Measurements from ENCODE around the gene ERN1.

DNA sequence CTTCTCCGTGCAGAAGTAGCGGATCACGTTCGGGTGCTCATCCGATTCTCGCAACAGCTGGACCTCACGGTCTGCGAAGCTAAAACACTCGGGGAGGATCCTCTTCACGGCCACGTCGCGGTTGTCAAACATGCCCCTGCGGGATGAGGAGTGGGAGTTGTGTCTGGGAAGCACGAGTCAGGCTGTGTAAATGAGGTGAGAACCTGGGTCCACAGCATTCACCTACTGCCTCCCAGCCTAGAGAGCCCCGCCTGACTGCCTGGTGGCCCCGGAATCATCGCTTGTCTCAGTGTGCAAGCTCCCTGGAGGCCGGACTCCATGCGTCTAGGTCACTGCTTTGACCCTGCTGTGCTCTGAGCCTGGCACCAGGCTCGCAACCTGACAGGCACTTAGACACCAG is 75.6 kb downstream of the ERN1 start:
- TF ChIP-seq, protein P1, sequence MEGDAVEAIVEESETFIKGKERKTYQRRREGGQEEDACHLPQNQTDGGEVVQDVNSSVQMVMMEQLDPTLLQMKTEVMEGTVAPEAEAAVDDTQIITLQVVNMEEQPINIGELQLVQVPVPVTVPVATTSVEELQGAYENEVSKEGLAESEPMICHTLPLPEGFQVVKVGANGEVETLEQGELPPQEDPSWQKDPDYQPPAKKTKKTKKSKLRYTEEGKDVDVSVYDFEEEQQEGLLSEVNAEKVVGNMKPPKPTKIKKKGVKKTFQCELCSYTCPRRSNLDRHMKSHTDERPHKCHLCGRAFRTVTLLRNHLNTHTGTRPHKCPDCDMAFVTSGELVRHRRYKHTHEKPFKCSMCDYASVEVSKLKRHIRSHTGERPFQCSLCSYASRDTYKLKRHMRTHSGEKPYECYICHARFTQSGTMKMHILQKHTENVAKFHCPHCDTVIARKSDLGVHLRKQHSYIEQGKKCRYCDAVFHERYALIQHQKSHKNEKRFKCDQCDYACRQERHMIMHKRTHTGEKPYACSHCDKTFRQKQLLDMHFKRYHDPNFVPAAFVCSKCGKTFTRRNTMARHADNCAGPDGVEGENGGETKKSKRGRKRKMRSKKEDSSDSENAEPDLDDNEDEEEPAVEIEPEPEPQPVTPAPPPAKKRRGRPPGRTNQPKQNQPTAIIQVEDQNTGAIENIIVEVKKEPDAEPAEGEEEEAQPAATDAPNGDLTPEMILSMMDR (conservative IDR thresholded peaks at IDR 0.05; ENCODE audit: low read depth, low read length): no peak
- TF ChIP-seq EZH2 (IDR thresholded peaks at IDR 0.05; ENCODE audit: borderline replicate concordance, low read depth, low read length, poor library complexity, severe bottlenecking): no peak
